GM15510 (cell line): Measurements from ENCODE around the gene CHD8.

Source experiments
- POLR2A ChIP-seq: IDR thresholded peaks from 3 replicates; pipeline ENCODE4 v1.6.1; 2011; ENCODE audit warnings: borderline replicate concordance; ENCODE audit not compliant: insufficient read length; ENCODE audit errors: extremely low read depth

CHD8 gene, protein sequence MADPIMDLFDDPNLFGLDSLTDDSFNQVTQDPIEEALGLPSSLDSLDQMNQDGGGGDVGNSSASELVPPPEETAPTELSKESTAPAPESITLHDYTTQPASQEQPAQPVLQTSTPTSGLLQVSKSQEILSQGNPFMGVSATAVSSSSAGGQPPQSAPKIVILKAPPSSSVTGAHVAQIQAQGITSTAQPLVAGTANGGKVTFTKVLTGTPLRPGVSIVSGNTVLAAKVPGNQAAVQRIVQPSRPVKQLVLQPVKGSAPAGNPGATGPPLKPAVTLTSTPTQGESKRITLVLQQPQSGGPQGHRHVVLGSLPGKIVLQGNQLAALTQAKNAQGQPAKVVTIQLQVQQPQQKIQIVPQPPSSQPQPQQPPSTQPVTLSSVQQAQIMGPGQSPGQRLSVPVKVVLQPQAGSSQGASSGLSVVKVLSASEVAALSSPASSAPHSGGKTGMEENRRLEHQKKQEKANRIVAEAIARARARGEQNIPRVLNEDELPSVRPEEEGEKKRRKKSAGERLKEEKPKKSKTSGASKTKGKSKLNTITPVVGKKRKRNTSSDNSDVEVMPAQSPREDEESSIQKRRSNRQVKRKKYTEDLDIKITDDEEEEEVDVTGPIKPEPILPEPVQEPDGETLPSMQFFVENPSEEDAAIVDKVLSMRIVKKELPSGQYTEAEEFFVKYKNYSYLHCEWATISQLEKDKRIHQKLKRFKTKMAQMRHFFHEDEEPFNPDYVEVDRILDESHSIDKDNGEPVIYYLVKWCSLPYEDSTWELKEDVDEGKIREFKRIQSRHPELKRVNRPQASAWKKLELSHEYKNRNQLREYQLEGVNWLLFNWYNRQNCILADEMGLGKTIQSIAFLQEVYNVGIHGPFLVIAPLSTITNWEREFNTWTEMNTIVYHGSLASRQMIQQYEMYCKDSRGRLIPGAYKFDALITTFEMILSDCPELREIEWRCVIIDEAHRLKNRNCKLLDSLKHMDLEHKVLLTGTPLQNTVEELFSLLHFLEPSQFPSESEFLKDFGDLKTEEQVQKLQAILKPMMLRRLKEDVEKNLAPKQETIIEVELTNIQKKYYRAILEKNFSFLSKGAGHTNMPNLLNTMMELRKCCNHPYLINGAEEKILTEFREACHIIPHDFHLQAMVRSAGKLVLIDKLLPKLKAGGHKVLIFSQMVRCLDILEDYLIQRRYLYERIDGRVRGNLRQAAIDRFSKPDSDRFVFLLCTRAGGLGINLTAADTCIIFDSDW (N-terminal part only)

DNA sequence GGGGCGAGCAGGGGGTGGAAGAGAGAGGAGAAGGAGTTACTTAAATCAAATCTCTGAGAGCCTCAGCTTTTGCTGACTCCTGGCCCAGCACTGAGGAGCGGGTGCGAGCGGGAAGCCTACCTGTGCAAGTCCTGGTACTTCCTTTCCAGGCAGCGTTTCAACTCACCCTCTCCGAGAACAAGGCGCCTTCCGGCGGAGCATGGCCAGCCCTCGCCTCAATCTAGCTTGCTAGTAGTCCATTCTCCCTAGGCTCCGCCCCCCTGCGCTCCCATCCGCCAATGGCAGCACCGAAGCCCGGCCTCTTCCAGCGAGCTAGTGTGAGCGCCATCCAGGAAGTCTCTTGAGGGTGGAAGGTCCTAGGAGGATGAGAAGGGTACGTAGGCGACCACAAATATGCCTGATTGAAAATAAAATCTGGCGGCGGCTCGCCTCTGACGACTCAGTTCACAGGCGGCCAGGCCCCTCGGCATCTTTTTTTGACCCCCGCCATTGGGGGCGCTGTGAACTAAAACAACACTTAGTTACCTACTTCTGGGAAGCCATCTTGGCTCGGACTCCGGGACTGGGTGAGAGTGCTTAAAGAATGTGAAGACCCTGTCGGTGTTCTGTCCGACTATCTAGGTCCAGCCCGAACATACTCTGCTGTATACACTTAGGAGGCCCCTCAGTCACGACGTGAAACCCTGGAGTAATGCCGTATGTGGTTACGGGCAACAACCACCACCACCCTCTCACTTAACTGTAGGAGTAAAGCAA, at the start of gene CHD8:
CHD8 (minus strand) TSS at position 212 of the 756 bp plus-strand sequence. CDS start 24,480 bp downstream, outside the sequence.
- peak; percentile 79 for TF ChIP-seq POLR2A

DNA sequence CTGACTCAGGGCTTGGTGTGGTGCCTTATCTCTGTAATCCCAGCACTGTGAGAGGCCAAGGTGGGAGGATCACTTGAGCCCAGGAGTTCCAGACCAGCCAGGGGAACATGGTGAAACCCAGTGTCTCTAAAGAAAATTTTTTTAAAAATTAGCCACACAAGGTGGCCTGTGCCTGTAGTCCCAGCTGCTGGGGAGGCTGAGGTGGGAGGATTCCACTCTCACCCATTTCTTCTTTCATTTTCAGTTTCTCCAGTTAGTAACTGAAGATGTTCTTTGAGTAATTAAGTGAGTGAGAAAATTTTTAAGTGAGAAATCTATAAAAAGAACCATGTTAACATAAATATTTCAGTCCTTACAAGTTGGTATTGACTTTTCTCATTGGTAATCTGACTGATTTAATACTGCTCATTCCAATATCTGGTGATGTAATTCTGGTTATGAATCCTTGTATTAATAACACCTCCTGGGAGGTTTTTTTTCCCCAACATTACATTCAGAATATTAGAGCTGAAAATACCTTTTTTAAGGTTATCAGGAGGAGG, 49.2 kb upstream of the CHD8 start:
- TF ChIP-seq POLR2A: no peak

DNA sequence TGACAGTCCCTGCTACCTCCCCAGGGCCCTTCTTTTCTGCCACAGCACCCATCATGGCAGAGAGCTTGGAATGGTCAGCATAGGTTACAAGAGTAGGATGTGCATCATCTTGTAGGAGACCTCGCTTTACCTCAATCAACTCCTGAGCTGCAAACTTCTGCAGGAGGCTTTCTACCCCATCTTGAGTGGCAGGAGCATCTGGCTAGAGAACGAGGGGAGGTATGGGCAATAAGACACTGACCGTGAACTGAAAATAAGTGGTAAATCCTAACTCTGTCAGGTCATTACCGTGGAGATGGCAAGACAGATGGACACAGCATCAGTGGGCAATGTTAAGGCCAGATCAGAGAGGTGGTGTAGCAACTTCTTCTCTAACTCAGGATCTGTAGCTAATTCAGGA, 47.5 kb upstream of the CHD8 start:
- no peak for TF ChIP-seq POLR2A

DNA sequence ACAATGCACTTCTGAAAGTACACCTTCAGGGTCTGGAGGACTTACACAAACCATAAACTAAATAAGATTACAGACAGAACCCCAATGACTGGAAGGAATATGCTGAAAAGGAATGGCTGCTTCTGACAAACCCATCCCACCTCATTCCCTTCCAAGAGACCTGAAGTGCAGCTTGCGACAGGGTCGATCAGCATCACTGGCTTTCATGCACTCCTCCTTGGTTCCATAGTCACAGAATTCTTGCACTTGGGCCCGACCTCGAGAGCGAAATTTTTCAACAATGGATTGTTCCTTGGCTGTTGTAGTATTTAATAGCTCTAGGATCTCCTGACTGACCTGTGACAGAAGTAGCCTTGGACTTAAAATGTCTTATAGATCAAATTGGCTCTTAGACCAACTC, 45.6 kb upstream of the CHD8 start:
- no peak for TF ChIP-seq POLR2A

DNA sequence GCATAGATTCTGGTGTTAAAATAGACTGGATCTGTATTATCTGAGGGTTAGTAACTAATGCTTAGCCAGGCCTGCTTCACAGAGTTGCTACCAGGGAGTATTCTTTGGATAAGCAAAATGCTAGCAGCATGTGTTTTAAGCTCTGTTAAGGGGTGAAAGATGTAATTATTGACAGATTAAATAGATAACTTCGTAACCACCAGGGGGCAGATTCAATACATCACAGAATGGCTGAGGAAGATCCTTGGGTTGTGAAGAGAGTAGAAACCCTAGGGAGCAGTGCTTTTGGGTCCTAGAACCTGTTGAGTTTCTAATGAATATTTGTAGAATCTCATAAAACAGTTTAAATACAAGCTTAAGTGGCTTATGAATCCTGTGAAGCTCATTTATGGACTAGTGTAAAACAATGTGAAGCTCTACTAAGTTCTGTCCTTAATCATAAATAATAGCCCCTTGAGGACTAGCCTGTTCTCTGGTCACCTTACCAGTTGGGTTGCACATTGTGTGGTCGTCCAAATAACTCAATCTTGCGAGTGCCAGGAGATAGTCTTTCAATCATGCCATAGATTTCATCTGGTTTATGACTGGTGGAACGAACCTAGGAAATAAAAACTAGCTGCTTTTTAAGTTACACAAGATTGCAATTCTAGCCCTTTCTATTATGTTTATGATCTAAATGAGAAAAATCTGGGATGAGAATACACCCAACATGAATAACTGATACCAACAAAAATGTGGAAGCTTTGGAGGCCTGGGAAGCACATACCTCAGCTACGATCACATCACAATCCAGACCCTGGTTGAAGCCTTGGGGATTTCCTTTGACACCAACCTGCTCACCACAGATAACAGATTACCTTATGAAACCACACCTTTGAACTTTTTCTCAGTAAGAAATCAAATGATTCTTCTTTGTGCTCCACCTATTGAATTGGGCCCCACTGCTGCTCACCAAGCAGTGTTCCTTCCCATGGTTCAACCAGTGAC, 42.9 kb upstream of the CHD8 start:
- no peak for TF ChIP-seq POLR2A

DNA sequence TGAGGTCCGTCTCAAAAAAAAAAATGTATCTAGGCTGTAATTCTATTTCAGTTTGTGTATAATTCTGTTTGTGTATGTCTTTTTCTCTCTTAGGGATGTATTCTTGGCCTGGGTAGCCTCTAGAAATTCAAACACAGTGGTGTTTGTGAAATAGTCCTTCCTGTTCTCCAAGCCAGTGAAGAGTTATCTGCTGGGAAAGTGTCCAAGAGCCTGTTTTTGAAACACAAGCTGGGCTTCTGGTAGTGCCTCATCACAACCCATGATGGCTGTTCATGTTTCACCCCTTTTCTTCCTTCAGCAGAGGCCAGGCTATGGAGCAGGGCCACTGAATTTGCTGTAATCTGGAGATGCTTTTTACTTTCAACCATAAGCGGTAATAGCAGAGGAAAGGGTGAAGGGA, 40.5 kb upstream of the CHD8 start:
- TF ChIP-seq POLR2A: no peak

DNA sequence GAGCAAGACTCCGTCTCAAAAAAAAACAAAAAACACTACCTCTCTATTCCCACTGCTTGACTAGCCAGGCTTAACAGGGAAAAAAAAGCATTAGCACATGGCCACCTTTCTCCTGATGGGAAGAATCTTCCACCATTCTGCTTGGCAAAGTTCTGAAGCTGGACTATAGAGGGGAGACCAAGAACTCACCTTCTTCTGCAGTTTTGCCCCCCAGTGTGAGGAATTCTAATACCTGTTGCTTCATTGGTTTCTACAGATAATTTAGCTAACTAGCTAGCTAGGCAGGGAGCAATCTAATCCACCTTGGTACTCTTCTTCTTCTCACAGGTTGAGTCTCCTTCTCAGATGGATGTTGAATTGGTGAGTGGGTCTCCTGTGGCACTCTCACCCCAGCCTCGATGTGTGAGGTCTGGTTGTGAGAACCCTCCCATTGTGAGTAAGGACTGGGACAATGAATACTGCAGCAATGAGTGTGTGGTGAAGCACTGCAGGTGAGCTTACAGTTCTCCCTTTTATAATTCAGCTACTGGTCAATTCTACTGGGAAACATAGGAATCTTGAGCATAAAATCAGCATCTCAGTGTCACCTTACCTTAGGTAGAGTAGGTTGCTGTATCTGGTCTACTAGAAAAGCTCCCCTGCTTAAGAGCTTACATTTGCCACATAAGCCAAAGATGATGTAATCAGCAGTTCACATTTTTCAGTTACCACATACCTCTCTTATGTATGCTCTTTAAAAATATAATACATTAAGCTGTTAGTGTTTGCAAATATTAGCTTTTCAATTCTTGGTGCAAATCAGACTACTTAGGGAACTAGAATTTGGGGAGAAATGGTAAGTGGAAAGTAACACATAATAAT, 39.2 kb upstream of the CHD8 start:
- TF ChIP-seq POLR2A: no peak

DNA sequence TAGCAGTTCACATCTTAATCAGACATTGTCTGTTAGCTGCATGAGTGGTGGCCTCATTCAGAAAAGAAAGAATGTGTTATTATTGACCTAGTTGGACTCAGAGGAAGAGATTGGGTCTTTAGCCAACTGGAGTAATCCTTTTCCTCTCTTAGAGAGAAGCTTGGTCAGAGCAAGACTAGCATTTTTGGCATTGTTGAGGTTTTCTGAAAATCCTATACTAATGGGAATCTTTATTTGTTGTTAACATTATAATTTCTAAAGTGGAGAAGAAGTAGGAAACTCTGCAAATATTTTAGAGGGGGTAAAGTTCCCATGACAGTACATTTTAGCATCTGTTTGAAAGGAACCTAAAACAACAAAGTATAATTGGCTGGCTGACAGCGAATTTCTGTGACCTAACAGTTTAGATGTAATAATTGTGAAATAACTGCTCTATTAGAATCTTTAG, 30.7 kb upstream of the CHD8 start:
- no peak for TF ChIP-seq POLR2A

DNA sequence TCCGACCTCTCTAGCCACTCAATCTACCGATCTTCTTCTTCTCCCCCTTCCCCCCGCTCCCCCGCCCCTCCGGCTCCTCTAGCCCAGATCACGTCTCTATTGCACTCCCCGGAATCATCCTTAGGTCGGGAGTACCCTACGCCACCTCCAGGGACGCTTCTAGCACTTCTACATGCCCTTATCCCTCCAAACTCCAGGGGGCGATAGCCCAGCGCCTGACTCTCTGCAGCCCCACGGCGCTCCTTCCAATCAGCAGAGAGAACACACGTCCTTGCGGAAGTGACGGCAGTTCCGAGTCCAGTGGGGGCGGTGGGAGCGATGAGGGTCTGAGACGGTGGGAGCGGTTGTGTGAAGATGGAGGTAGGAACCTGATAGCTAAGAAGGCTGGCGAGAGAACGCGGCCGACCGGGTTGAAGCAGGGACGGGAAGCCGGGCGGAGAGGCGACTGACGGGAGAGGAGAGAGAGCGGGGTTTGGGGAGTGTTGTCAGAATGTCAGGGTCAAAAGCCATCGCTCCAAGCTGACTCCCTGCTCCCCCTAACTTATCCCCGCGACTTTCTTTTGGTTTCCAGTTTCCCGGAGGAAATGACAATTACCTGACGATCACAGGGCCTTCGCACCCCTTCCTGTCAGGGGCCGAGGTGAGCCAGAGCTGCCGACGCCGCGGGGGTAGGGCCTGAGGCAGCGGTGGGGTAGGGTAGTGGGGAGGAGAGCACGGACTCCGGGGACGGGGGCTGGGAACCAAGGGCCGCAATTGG, 21.2 kb upstream of the CHD8 start, which contains the start of the genes RAB2B and TOX4:
RAB2B (minus strand) TSS at position 35 of the 757 bp plus-strand sequence. CDS start 87 bp downstream, outside the sequence.
TOX4 (plus strand) TSS at position 271 of the 757 bp plus-strand sequence; CDS start at position 355, 84 bp downstream.
- peak; percentile 83 for TF ChIP-seq POLR2A

DNA sequence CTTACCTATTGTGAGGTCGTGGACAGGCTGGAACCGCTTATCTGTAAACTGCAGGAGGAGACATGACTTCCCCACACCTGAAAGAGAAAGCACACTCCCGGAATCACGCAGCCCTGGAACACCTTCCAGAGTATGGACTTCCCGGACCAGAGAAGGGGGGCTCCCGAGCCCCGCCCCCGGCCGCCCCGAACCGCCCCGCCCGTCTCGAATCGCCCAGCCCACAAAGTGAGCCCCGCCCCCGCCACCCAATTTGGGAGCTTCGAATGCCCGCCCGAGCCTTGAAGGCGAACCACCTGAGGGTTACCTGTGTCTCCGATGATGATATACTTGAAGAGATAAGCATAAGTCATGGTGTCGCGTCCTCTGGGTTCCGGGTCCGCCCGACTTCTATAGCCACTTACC, 20.6 kb upstream of the CHD8 start:
- TF ChIP-seq POLR2A: peak; percentile 33
